Activated T-helper 1 cell treated with anti-CD3 and anti-CD28 coated beads, Interleukin-12 subunit alpha, Interleukin-12 subunit beta, Interleukin-2, Interleukin-4 antibody, amounts not matched to agents 30 ng/mL and 10 ng/mL and 1 ng/mL, durations not matched to agents 14 hours and 24 hours and 36 hours (primary cell): ENCODE measurements around the gene IL4I1. TPM values are rescaled to one million over a fixed set of nuclear protein-coding genes. Genes with fewer than 3 reads are reported as not detected.

ENCODE experiments used
- DNase-seq: peaks from one replicate; pipeline ENCODE4 v3.0.0; 2021; ENCODE audit warnings: low spot score
- H3K27ac Mint-ChIP-seq: one replicate; pipeline ENCODE4 v1.8.0; 2021; ENCODE audit warnings: mild to moderate bottlenecking, mixed read lengths
- H3K27me3 Mint-ChIP-seq: one replicate; pipeline ENCODE4 v1.8.0; 2022; ENCODE audit warnings: mild to moderate bottlenecking, moderate library complexity, mixed read lengths; ENCODE audit not compliant: insufficient read depth
- H3K36me3 Mint-ChIP-seq: one replicate; pipeline ENCODE4 v1.8.0; 2021; ENCODE audit warnings: low read depth, mixed read lengths
- H3K4me1 Mint-ChIP-seq: one replicate; pipeline ENCODE4 v1.8.0; 2021; ENCODE audit warnings: low read depth, mixed read lengths
- H3K4me3 Mint-ChIP-seq: one replicate; pipeline ENCODE4 v1.8.0; 2021; ENCODE audit warnings: mild to moderate bottlenecking, moderate library complexity, mixed read lengths
- H3K9me3 Mint-ChIP-seq: one replicate; pipeline ENCODE4 v1.8.0; 2021; ENCODE audit warnings: mixed read lengths
- intact Hi-C: fragments of 100-400 bp; cut with micrococcal nuclease; formaldehyde crosslinking; loops from one replicate; pipeline ENCODE4 v1.15.1; 2024
- total RNA-seq: library from RNA; stranded (reverse); gene quantifications from 2 replicates; pipeline ENCODE4 v1.2.3, GENCODE V29; 2022

Gene IL4I1
- total RNA-seq, 1 donor from 2014 or later, result 50.0 TPM

- H3K4me1 Mint-ChIP-seq, result peaks cover 30% of the 10 kb centered on the region
- H3K27ac Mint-ChIP-seq, result peak overlapping the region; percentile 38
- no peaks in the 10 kb centered on the region for H3K27me3 Mint-ChIP-seq
- no peak overlapping the region for H3K4me3 Mint-ChIP-seq
- intact Hi-C loops, result loop anchor here (5.0 kb wide), 1 partner anchor 104 kb away; no protein-coding TSS in a partner anchor
- H3K36me3 Mint-ChIP-seq, result peaks cover 36% of the 10 kb centered on the region
- no peak for DNase-seq
- no peaks in the 10 kb centered on the region for H3K9me3 Mint-ChIP-seq
These were observed 18.0 kb downstream of the IL4I1 start for GRCh38 chr19:49878744-49879070.

DNA sequence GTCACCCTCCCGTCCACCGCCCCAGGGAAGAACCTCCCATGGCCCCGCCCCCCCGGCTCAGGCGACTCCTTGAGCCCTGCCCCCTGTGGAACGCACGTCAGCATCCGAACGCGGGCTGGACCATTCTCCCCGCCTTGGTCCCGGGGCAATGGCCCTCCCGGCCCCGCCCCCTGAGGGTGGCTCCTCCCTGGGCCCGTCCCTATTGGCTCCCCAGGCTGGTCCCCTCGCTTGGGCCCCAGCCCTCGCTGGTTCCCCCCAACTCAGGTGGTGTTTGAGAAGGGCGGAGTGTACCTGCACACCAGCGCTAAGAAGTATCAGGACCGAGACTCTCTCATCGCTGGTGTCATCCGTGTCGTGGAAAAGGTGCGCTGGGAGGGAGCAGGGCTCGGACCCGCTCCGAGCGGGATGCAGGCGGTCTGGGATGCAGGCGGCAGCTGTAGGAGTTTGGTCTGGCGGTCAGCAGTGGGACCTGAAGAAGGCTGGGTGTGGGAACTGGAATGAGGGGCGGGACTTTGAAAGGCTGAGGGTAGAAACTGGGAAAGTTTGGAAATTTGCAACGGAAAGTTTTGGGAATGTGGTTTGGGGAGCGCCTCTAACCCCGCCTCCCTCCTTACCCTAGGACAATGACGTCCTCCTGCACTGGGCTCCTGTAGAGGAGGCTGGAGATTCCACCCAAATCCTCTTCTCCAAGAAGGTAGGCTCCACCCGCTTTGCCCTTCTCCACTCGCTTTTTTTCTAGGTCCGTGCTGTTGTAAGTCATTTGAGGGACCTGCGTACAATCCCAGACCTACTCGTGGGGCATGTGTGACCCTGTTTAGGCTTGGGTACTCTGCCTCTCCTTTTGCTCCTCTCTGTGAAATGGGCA is 18.6 kb downstream of the IL4I1 start:
- Mint-ChIP-seq H3K4me3 (no peak overlapping the region), H3K27ac (no peak overlapping the region), H3K27me3 (no peaks in the 10 kb centered on the region), H3K36me3 (peaks cover 30% of the 10 kb centered on the region), H3K4me1 (peaks cover 30% of the 10 kb centered on the region), H3K9me3 (no peaks in the 10 kb centered on the region)
- peak; percentile 99 for DNase-seq
- intact Hi-C loops, result loop anchor here (1.0 to 5.0 kb wide), 13 partner anchors 9 to 498 kb away; partner anchors contain the start of genes ALDH16A1, ATF5, NR1H2 and NUP62

DNA sequence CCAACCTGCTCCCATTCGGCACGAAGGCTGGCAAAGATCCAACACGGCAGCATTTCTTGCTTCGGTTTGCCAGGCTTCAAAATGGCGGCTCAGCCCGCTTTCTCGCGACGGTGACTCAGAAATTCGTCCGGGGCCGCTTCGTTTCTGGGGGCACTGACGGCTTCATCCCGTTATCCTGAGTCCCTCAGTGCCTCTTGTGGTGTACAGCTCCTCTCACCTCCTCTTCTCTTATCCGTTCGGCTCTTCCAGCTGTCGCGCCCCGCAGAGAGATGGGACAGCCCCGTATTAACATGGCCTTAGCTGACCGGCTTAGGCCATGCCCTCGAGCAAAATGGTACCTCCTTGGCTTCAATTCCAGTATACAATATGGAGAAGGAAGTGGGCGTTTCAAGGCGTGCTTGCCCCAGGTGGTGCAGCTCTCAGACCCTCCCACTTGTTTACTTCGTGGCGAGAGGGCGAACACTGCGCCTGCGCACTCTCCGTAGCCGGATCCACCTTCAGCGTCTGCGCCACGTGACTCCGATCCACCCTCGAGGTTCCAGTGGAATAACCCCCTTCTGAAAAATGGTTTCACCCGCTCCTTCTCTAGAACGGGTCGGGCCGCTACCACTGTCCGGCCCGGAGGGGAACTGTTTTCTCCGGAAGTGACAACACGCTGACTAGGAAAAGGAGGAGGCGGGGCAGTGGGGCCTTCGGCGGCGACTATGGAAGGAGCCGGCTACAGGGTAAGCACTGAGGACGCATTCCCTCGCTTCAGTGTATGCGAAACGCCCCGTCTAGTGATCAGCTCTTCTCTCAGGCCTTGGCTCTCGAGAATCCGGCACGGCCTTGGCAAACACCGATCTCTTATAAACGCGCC is 19.4 kb downstream of the IL4I1 start, which contains the start of the genes AKT1S1 and TBC1D17:
AKT1S1 (minus strand) TSS at position 336 of the 859 bp plus-strand sequence. CDS start 4,060 bp downstream, outside the sequence.
TBC1D17 (plus strand) TSS at position 683 of the 859 bp plus-strand sequence; CDS start at position 705, 22 bp downstream.
- Mint-ChIP-seq H3K27me3 (no peaks in the 10 kb centered on the region), H3K4me1 (peaks cover 30% of the 10 kb centered on the region), H3K4me3 (no peak within 1 kb of the TSS), H3K27ac (no peak within 1 kb of the TSS), H3K36me3 (peaks cover 25% of the 10 kb centered on the region), H3K9me3 (no peaks in the 10 kb centered on the region)
- intact Hi-C loops, result loop anchor here (1.0 to 5.0 kb wide), 13 partner anchors 8 to 499 kb away; partner anchors contain the start of genes ALDH16A1, ATF5, NR1H2 and NUP62
- peak; percentile 99 for DNase-seq

GRCh38 chr19:49876422-49877019 is 20.2 kb downstream of the IL4I1 start:
- H3K9me3 Mint-ChIP-seq, result no peaks in the 10 kb centered on the region
- intact Hi-C loops, result loop anchor here (1.0 to 5.0 kb wide), 15 partner anchors 7 to 500 kb away; partner anchors contain the start of genes ALDH16A1, ATF5, FUZ and NR1H2
- H3K27ac Mint-ChIP-seq, result no peak overlapping the region
- peaks cover 36% of the 10 kb centered on the region for H3K4me1 Mint-ChIP-seq
- H3K4me3 Mint-ChIP-seq, result no peak overlapping the region
- H3K27me3 Mint-ChIP-seq, result no peaks in the 10 kb centered on the region
- peaks cover 24% of the 10 kb centered on the region for H3K36me3 Mint-ChIP-seq
- DNase-seq, result peak; percentile 97

- Mint-ChIP-seq H3K4me3 (no peak overlapping the region), H3K36me3 (peaks cover 21% of the 10 kb centered on the region), H3K27ac (no peak overlapping the region), H3K9me3 (no peaks in the 10 kb centered on the region), H3K27me3 (no peaks in the 10 kb centered on the region), H3K4me1 (peaks cover 37% of the 10 kb centered on the region)
- intact Hi-C loops, result loop anchor here (1.0 to 5.0 kb wide), 4 partner anchors 63 to 423 kb away; partner anchors contain the start of genes ALDH16A1 and FUZ
- DNase-seq, result peak; percentile 60
These were observed 20.7 kb downstream of the IL4I1 start for GRCh38 chr19:49875857-49876421.

- H3K9me3 Mint-ChIP-seq, result no peaks in the 10 kb centered on the region
- peak overlapping the region; percentile 40 for H3K27ac Mint-ChIP-seq
- intact Hi-C loops, result loop anchor here (5.0 kb wide), 1 partner anchor 107 kb away; no protein-coding TSS in a partner anchor
These were observed 21.5 kb downstream of the IL4I1 start for GRCh38 chr19:49875177-49875576.

DNA sequence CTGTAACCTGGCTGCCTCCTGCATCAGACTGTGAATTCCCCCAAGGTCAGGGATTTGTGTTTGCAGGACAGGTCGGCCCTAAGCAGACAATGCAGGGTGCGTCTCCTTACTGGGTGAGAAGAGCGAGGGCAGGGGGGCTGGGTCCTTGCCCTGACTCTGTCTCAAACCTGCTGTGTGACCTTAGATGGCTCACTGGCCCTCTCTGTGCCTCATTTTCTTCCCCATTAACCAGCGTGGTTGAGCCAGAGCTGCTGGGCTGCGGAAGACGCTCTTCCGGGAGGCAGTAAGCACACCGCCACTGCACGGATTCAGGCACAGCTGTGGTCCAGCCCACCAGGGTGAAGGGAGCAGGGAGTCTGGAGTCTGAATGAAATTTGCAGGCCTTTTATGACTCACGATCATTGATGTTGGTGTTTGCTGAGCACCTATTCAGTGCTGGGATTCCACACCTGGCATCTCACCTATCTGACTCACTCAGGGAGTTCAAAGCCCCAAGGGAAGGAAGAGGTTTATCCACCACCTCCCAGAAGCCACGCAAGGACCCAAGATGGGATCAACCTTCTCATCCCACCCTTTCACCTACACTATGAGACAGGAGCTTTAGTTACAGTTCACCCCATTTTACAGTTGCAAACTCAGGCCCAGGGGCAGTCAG is 22.1 kb downstream of the IL4I1 start:
- H3K27me3 Mint-ChIP-seq, result no peaks in the 10 kb centered on the region
- intact Hi-C loops, result loop anchor here (5.0 kb wide), 1 partner anchor 108 kb away; no protein-coding TSS in a partner anchor
- H3K4me1 Mint-ChIP-seq, result peaks cover 46% of the 10 kb centered on the region
- no peak for DNase-seq
- H3K4me3 Mint-ChIP-seq, result peak overlapping the region; percentile 46
- H3K27ac Mint-ChIP-seq, result peak overlapping the region; percentile 40
- H3K36me3 Mint-ChIP-seq, result peaks cover 13% of the 10 kb centered on the region
- H3K9me3 Mint-ChIP-seq, result no peaks in the 10 kb centered on the region

More at GRCh38 chr19:49875177-49875576, 21.5 kb downstream of the IL4I1 start:
- DNase-seq, result no peak
- no peaks in the 10 kb centered on the region for H3K27me3 Mint-ChIP-seq
- no peak overlapping the region for H3K4me3 Mint-ChIP-seq
- H3K4me1 Mint-ChIP-seq, result peaks cover 44% of the 10 kb centered on the region
- peaks cover 15% of the 10 kb centered on the region for H3K36me3 Mint-ChIP-seq

GRCh38 chr19:49873834-49874233 is 22.9 kb downstream of the IL4I1 start:
- intact Hi-C loops, result no loop called here
- peaks cover 40% of the 10 kb centered on the region for H3K4me1 Mint-ChIP-seq
- no peaks in the 10 kb centered on the region for H3K27me3 Mint-ChIP-seq
- H3K4me3 Mint-ChIP-seq, result no peak overlapping the region
- no peak for DNase-seq
- H3K27ac Mint-ChIP-seq, result no peak overlapping the region
- H3K36me3 Mint-ChIP-seq, result peaks cover 9% of the 10 kb centered on the region
- no peaks in the 10 kb centered on the region for H3K9me3 Mint-ChIP-seq

DNA sequence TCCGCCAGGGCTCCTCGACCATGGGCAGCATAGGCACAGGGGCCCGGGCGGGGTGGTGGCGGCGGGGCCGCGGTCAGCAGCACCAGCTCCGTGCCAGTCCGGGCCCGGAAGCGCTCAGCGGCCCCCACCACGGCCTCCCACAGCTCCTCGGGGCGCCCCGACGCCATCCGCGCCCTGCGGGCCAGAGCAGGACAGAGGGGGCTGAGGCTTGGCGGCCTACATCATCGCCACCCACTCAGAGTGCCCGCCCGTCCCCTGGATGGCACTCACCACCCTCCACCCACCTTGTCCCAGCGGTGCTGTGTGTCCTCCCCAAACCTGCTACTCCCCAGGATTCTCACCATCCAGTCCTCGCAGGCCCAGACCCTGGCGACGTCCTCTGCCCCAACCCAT is 23.6 kb downstream of the IL4I1 start:
- DNase-seq, result no peak
- Mint-ChIP-seq H3K27ac (no peak overlapping the region), H3K9me3 (no peaks in the 10 kb centered on the region), H3K36me3 (peaks cover 8% of the 10 kb centered on the region), H3K27me3 (no peaks in the 10 kb centered on the region), H3K4me1 (peaks cover 33% of the 10 kb centered on the region), H3K4me3 (no peak overlapping the region)
- intact Hi-C loops, result no loop called here

GRCh38 chr19:49872245-49873128 is 24.2 kb downstream of the IL4I1 start:
- H3K4me1 Mint-ChIP-seq, result peaks cover 30% of the 10 kb centered on the region
- peaks cover 5% of the 10 kb centered on the region for H3K36me3 Mint-ChIP-seq
- intact Hi-C loops, result no loop called here
- no peak for DNase-seq
- H3K27me3 Mint-ChIP-seq, result no peaks in the 10 kb centered on the region
- H3K27ac Mint-ChIP-seq, result peak overlapping the region; percentile 20
- H3K9me3 Mint-ChIP-seq, result no peaks in the 10 kb centered on the region
- peak overlapping the region; percentile 32 for H3K4me3 Mint-ChIP-seq
